ENCODE results near the gene P4HA2.

P4HA2 gene

DNA sequence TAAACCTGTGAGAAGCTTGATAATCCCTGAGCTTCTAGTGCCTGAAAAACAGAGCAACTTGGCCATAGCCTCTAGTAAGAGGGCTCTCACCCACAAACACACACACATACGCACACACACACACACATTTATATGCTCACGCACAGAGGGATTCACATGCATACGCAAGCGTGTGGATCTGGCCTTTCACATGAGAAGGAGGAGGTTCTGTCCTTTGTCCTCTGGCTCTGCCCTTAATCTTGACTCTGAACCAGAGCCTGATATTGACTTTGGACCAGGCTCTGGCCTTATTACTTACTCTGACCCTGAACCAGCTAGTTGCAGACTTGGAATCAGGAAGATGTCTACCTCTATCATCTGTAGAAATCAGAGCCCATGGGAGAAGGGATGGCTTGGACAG is 10.0 kb upstream of the P4HA2 start:
- DNase-seq, result no peak
- TF ChIP-seq, protein P1, sequence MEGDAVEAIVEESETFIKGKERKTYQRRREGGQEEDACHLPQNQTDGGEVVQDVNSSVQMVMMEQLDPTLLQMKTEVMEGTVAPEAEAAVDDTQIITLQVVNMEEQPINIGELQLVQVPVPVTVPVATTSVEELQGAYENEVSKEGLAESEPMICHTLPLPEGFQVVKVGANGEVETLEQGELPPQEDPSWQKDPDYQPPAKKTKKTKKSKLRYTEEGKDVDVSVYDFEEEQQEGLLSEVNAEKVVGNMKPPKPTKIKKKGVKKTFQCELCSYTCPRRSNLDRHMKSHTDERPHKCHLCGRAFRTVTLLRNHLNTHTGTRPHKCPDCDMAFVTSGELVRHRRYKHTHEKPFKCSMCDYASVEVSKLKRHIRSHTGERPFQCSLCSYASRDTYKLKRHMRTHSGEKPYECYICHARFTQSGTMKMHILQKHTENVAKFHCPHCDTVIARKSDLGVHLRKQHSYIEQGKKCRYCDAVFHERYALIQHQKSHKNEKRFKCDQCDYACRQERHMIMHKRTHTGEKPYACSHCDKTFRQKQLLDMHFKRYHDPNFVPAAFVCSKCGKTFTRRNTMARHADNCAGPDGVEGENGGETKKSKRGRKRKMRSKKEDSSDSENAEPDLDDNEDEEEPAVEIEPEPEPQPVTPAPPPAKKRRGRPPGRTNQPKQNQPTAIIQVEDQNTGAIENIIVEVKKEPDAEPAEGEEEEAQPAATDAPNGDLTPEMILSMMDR (IDR thresholded peaks at IDR 0.05; ENCODE audit: low read depth, low read length, missing control alignments), result no peak
- in situ Hi-C loops (cut with HindIII; ENCODE audit: low pct_ligation_motif_present, low sequenced_read_pairs), result no loop called here

DNA sequence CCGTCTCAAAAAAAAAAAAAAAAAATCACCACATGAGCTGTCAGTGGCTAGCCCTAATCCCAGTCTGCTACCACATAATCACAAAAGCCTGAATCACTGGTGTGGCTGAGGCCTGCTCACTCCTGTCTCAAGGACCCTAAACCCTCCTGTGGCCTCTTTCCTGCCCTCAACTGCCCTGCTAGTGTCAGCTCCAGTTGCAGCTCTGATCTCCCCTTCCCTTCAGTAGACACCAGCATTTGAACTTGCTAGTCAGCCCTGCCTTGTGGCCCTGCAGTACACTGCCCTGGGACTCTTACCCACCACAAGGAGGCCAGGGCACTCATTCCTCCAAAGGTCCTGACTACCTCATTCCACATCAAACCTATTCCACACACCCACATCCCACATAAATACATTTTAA is 9.5 kb upstream of the P4HA2 start:
- DNase-seq, result no peak
- TF ChIP-seq, protein P1 (IDR thresholded peaks at IDR 0.05; ENCODE audit: low read depth, low read length, missing control alignments), result peak; percentile 55
- H3K4me3 ChIP-seq (ENCODE audit: low read depth, low read length), result no peak overlapping the region
- in situ Hi-C loops (cut with HindIII; ENCODE audit: low pct_ligation_motif_present, low sequenced_read_pairs), result no loop called here
- H3K27me3 ChIP-seq (replicated peaks), result no peaks in the 10 kb centered on the region
- no peak overlapping the region for H3K27ac ChIP-seq
- no peaks in the 10 kb centered on the region for H3K36me3 ChIP-seq (replicated peaks)

More for the DNA sequence above, 10.0 kb upstream of the P4HA2 start:
- no peaks in the 10 kb centered on the region for H3K36me3 ChIP-seq (replicated peaks)
- H3K27me3 ChIP-seq (replicated peaks), result no peaks in the 10 kb centered on the region
- no peak overlapping the region for H3K27ac ChIP-seq
- no peak overlapping the region for H3K4me3 ChIP-seq (ENCODE audit: low read depth, low read length)

DNA sequence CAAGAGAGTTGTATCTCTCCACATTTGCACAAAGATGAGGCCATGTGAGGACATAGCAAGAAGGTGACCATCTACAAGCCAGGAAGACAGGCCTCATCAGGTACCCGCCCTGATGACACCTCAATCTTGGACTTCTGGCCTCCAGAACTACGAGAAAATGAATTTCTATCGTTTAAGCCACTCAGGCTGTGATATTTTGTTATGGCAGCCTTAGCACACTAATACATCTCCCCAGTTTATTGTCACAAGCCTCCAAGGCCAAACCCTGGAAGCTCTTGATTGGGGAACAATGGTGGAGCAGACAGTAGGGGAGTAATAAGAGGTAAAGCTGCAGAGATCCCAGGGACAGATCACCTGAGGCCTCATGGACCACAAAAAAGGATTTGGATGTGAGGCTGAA is 7.7 kb upstream of the P4HA2 start:
- in situ Hi-C loops (cut with HindIII; ENCODE audit: low pct_ligation_motif_present, low sequenced_read_pairs), result no loop called here

DNA sequence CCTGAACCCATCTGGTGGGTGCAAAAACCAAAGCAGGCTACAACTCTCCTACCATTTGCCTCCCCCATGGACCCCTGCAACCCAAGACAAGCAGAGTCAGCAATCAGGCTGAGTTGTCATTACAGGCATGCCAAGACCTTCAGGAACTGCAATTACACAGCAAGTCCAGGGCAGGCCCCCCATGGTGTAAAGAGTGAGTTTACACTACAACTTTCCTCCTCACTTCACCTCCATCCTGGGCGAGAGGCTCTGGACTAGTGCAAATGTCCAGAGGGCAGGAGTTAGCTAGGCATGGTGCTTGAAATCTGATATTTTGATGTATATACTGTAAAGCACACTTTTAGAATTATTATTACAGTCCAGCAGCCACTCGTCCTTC is 7.0 kb upstream of the P4HA2 start:
- Histone ChIP-seq H3K4me3 (ENCODE audit: low read depth, low read length) (no peak overlapping the region), H3K27me3 (replicated peaks) (no peaks in the 10 kb centered on the region), H3K36me3 (replicated peaks) (no peaks in the 10 kb centered on the region), H3K27ac (no peak overlapping the region)
- in situ Hi-C loops (cut with HindIII; ENCODE audit: low pct_ligation_motif_present, low sequenced_read_pairs), result no loop called here
- no peak for DNase-seq
- TF ChIP-seq, protein P1 (IDR thresholded peaks at IDR 0.05; ENCODE audit: low read depth, low read length, missing control alignments), result no peak

More for the DNA sequence above, 7.7 kb upstream of the P4HA2 start:
- Histone ChIP-seq H3K27ac (no peak overlapping the region), H3K36me3 (replicated peaks) (no peaks in the 10 kb centered on the region), H3K27me3 (replicated peaks) (no peaks in the 10 kb centered on the region), H3K4me3 (ENCODE audit: low read depth, low read length) (no peak overlapping the region)
- no peak for DNase-seq
- TF ChIP-seq, protein P1 (IDR thresholded peaks at IDR 0.05; ENCODE audit: low read depth, low read length, missing control alignments), result no peak

DNA sequence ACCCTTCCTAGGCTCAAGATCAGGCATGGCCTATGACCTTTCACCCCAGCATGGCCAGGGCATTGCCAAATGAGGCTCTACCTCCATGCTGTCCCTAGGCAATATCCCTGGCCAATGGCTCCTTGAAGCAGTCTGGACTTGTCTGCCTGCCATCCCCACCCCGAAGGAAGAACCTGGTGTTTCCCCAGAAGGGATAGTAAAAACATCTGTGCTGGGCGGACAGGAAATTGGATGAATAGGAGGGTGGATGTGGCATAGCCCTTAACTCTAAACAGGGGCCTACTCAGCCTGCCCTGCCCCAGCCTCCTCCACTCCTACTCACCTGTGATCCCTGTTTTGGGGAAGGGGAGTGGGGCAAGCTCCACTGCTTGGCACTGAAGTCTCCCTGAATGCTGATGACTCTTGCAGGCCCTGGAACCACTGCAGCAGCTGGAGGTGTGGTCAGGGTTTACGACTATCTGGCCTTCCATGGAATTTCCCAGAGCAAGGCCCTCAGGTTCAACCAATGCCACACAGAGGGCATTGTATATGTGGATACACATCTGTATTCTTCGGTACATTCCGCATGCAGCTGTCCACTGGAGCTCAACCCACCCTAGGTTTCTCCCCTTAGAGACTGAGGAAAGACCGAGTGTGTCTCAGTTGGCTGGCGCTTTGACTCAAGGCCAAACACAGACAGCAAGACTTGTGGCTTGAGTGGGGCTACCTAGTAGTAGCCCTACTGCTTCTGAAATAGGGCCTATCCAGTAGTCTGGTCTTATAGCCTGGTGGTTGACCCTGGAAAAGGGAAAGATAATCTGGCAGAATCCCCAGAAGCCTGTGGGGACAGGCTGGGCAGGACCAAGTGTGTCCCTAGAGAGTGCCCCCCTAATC is 6.4 kb upstream of the P4HA2 start:
- DNase-seq, result no peak
- Histone ChIP-seq H3K4me3 (ENCODE audit: low read depth, low read length) (no peak overlapping the region), H3K36me3 (replicated peaks) (no peaks in the 10 kb centered on the region), H3K27me3 (replicated peaks) (no peaks in the 10 kb centered on the region), H3K27ac (no peak overlapping the region)
- TF ChIP-seq, protein P1 (IDR thresholded peaks at IDR 0.05; ENCODE audit: low read depth, low read length, missing control alignments), result no peak
- in situ Hi-C loops (cut with HindIII; ENCODE audit: low pct_ligation_motif_present, low sequenced_read_pairs), result no loop called here
